Nephron (organoid): ENCODE measurements around the gene RBPJL.

Source experiments
- H3K27ac Mint-ChIP-seq, 3 experiments: 2 replicates each; pipeline ENCODE4 v1.8.0; 2020; ENCODE audit warnings: mixed read lengths in 3 of 3, mild to moderate bottlenecking in 2 of 3, moderate library complexity in 1 of 3
- H3K27me3 Mint-ChIP-seq: 2 replicates; pipeline ENCODE4 v1.8.0; 2021; ENCODE audit warnings: low read depth, mild to moderate bottlenecking, moderate library complexity, mixed read lengths
- H3K36me3 Mint-ChIP-seq: 2 replicates; pipeline ENCODE4 v1.8.0; 2020; ENCODE audit warnings: low read depth, mixed read lengths
- H3K4me1 Mint-ChIP-seq: 2 replicates; pipeline ENCODE4 v1.8.0; 2020; ENCODE audit warnings: mixed read lengths
- H3K4me3 Mint-ChIP-seq, 3 experiments: 2 replicates each; pipeline ENCODE4 v1.8.0; 2020; ENCODE audit warnings: mild to moderate bottlenecking in 3 of 3, mixed read lengths in 3 of 3, moderate library complexity in 2 of 3
- H3K9me3 Mint-ChIP-seq: 2 replicates; pipeline ENCODE4 v1.8.0; 2020; ENCODE audit warnings: mixed read lengths
- TF ChIP-seq, protein P1 (sequence below), 3 experiments: fragments of 200-600 bp; sonication (generic); IDR thresholded peaks; one replicate each; pipeline ENCODE4 v1.5.0; 2021; ENCODE audit warnings: antibody characterized with exemption in 3 of 3; ENCODE audit not compliant: unreplicated experiment in 3 of 3

Gene RBPJL

DNA sequence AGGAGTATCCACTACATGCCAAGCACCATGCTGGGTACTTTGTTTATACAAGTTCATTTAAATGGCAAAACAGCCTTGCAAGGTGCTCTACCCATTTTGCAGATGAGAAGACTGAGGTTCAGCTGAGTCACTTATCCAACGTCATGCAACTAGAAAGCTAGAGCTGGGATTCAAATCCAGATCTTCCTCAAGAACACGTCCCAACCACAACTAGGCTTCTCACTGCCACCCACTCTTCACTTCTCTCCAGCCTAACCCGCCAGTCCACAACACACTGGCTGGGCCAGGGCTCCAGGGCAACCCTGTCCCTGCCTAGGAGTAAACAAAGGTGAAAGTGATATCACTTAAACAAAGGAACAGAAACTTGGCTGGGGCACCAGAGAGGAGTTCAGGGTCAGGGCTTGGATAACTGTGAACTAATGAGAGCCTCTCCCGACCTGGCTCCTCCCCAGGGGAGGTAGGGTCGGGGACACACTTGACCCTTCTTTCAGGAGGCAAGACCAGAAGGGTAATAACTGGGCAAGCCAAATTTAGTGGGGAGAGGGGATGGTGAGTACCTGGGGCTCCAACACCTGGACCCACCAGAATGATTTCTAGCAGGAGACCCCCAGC, 33.7 kb downstream of the RBPJL start:
- H3K27ac Mint-ChIP-seq: peak overlapping the region; percentile 91 to 99 (median 98)
- peaks cover 7% of the 10 kb centered on the region for H3K36me3 Mint-ChIP-seq
- no peaks in the 10 kb centered on the region for H3K9me3 Mint-ChIP-seq
- H3K27me3 Mint-ChIP-seq: no peaks in the 10 kb centered on the region
- TF ChIP-seq, protein P1, sequence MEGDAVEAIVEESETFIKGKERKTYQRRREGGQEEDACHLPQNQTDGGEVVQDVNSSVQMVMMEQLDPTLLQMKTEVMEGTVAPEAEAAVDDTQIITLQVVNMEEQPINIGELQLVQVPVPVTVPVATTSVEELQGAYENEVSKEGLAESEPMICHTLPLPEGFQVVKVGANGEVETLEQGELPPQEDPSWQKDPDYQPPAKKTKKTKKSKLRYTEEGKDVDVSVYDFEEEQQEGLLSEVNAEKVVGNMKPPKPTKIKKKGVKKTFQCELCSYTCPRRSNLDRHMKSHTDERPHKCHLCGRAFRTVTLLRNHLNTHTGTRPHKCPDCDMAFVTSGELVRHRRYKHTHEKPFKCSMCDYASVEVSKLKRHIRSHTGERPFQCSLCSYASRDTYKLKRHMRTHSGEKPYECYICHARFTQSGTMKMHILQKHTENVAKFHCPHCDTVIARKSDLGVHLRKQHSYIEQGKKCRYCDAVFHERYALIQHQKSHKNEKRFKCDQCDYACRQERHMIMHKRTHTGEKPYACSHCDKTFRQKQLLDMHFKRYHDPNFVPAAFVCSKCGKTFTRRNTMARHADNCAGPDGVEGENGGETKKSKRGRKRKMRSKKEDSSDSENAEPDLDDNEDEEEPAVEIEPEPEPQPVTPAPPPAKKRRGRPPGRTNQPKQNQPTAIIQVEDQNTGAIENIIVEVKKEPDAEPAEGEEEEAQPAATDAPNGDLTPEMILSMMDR (IDR thresholded peaks at IDR 0.05; ENCODE audit: unreplicated experiment in 3 of 3): no peak
- peak overlapping the region in 1 of 3 experiments; percentile 50 for H3K4me3 Mint-ChIP-seq
- H3K4me1 Mint-ChIP-seq: peaks cover 76% of the 10 kb centered on the region

DNA sequence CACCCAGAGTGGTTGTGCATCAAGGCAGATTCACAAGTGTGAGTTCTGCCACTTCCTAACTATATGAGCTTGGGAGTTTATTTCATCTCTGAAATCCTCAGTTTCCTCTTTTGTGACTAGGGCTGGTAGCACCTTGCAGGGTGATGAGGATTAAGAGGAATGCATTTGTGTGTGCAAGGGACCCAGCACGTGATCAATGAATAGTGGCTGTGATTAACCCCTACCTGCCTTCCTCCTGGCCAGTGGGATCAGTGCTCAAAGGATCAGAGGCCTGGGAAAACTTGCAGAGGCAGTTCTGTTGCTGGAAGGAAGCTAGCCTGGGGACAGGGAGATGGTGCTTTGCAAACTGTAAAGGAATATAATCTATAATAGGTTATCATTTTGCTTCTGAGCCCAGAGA, 34.3 kb downstream of the RBPJL start:
- H3K4me1 Mint-ChIP-seq: peaks cover 82% of the 10 kb centered on the region
- no peaks in the 10 kb centered on the region for H3K9me3 Mint-ChIP-seq
- peak overlapping the region; percentile 38 to 57 (median 50) for H3K4me3 Mint-ChIP-seq
- peaks cover under 1% of the 10 kb centered on the region for H3K36me3 Mint-ChIP-seq
- no peaks in the 10 kb centered on the region for H3K27me3 Mint-ChIP-seq
- peak overlapping the region; percentile 91 to 99 (median 98) for H3K27ac Mint-ChIP-seq
- TF ChIP-seq, protein P1 (IDR thresholded peaks at IDR 0.05; ENCODE audit: unreplicated experiment in 3 of 3): no peak

DNA sequence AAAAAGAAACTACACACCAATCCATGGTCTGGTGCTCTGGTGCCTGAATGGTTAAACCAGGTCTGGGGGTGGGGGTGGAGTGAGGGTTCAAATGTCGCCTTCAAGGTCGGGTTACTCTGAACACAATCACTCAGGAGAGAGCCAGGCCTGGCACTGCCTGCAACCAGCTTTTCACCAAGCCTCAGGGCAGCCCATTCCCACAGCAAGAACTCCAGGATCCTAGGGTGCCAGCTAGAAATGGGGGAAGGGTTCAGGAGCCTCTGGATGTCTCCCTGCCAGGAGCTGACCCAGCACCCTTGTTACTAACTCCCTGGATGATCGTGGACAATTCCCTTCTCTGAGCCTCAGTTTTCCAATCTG, 34.9 kb downstream of the RBPJL start:
- peak overlapping the region; percentile 91 to 99 (median 98) for H3K27ac Mint-ChIP-seq
- peak overlapping the region in 2 of 3 experiments; percentile 62 to 74 for H3K4me3 Mint-ChIP-seq
- TF ChIP-seq, protein P1 (IDR thresholded peaks at IDR 0.05; ENCODE audit: unreplicated experiment in 3 of 3): no peak
- no peaks in the 10 kb centered on the region for H3K9me3 Mint-ChIP-seq
- peaks cover 82% of the 10 kb centered on the region for H3K4me1 Mint-ChIP-seq
- no peaks in the 10 kb centered on the region for H3K36me3 Mint-ChIP-seq
- peaks cover 2% of the 10 kb centered on the region for H3K27me3 Mint-ChIP-seq

DNA sequence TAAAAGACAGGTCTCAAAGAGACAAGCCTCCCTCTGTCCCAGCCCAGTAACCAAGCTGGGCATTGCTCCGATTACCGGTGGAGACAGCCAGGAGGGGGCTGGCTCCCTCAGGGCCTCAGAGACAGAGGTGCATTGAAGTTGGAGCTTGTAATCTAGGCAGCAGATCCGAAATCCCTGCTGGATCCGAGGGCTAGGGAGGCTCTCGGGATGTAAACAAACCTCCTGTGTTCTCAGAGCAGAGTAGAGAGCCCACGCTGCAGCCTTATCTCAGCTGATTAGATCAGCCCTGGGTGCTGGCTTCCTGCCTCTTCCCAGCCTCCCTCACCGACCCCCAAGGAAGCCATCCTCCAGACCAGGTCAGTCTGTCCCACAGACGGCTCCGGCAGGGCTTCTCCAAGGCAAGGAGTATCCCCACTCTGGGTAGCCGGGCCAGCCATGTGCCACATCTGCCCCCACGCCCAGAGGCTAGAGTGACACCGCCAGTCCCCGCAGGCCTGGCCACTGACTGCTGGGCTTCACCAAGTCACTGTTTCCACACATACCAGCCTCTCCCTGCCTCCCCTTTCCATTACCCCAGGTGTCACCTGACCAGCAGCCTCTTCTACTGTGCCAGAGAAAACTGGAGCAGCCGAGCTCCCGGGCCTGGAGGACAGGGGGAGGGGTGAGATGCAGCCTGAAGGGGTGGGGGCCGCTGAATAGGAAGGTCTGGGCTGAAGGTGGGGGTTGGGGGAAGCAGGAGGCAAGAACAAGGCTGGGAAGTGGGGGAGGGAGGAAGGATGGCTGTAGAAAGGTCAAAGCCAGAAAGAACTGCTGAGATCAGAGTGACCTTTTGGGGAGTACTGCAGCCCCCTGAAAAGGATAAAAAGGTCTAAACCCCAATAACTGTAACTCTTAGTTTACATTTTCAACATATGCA, 35.6 kb downstream of the RBPJL start:
- Mint-ChIP-seq H3K27ac (peak overlapping the region; percentile 91 to 99 (median 98)), H3K9me3 (no peaks in the 10 kb centered on the region), H3K4me1 (peaks cover 82% of the 10 kb centered on the region), H3K4me3 (peak overlapping the region; percentile 41 to 74 (median 62)), H3K27me3 (peaks cover 8% of the 10 kb centered on the region), H3K36me3 (no peaks in the 10 kb centered on the region)
- TF ChIP-seq, protein P1 (IDR thresholded peaks at IDR 0.05; ENCODE audit: unreplicated experiment in 3 of 3): no peak

DNA sequence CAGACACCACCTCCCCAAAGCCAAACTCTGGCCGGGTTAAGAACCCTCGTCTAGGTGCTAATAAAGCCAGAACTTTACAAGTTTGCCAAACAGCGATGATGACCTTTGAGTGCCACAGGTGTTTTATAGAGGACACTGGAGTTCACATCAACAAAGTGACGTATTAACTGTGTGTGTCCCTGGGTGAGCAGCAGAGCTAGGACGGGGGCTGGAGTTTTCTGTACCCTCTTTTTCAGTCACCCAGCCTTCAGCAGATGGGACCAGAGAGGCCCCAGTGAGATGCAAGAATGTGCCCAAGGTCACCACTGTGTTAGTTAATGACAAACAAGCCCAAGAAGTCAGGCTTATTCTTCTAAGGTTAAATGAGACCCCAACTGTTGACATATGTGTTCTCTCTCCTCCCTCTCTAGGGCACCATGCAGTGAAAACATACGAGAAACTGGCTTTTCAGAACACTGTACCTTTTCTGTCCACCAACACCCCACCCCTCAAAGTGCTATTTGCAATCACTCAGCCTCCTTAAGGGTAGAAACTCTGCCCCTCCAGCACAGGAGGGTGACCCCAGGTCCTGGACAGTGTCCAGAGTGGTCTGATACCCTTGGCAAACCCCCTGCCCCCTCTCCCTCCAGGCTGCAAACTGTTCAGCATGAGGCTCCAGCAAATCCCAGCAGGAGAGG, 36.4 kb downstream of the RBPJL start:
- no peaks in the 10 kb centered on the region for H3K9me3 Mint-ChIP-seq
- peaks cover 13% of the 10 kb centered on the region for H3K27me3 Mint-ChIP-seq
- TF ChIP-seq, protein P1 (IDR thresholded peaks at IDR 0.05; ENCODE audit: unreplicated experiment in 3 of 3): no peak
- peak overlapping the region in 2 of 3 experiments; percentile 68 to 74 for H3K4me3 Mint-ChIP-seq
- peaks cover 80% of the 10 kb centered on the region for H3K4me1 Mint-ChIP-seq
- H3K27ac Mint-ChIP-seq: peak overlapping the region; percentile 91 to 99 (median 98)
- H3K36me3 Mint-ChIP-seq: no peaks in the 10 kb centered on the region
